ENCODE results near the gene UNC93A. TPM values are rescaled to one million over a fixed set of nuclear protein-coding genes. Genes with fewer than 3 reads are reported as not detected.
"Not testable (repeated sequence)": the region's sequence is repeated elsewhere in the genome, so short reads cannot be mapped to it uniquely, and the experiment has no call there.

UNC93A gene
- total and polyA plus RNA-seq, 7 donors: not detected

DNA sequence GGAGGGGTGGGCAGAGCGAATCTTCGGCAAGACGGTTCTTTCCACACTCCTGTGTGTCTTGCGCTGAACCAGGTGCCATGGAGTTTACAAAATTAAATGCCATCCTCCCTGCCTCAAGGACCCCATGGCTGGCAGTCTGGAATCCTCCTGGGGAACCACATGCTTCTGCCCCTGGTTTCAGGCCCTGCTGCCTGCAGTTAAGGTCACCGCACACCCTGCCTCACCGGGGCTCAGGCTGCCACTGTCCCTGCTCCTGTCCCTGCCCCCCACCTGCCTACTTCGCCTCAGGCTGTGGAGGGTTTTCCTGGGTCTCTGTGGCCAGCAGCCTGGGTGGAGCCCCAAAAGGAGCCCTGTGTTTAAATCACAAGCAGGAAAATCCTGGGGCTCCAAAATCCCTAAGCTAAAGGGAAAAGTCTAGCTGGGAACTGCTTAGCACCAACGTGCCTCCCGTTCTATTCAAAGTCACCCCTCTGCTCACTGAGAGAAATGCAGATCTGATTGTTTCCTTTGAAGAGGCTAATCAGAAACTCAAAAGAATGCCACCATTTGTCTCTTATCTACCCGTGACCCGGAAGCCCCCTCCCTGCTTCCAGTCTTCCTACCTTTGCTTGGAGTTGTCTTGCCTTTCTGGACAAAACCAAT lies 23.2 kb downstream of the UNC93A start:
- DNase-seq (no peak), ATAC-seq (no peak)
- WGBS, 3 donors: 63 to 73% (median 67%) methylated on average over 11 of the region's 11 CpGs

DNA sequence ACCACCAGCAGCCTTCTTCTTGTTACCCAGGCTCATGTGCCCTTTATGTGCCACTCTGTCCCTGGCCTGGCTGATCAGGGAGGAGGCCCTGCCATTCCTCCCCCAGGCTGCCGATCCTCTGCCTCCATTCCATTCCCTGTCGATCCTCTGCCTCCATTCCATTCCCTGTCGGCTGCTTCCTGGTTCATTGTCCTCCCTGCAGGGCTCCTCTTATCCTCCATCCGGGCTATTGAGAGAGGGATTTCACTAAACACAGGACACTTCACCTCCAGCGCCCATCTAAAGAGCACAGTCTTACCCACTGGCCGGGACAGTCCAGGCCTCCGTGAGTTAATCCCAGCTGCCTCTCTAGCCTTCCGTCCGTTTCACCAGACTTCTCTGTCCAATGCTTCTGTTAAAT lies 26.1 kb downstream of the UNC93A start:
- no peak overlapping the region for H3K27ac ChIP-seq
- no peaks in the 10 kb centered on the region for H3K4me1 ChIP-seq
- intact Hi-C loops (cut with DNase I): no loop called here
- DNase-seq: no peak
- TF ChIP-seq, protein P1, sequence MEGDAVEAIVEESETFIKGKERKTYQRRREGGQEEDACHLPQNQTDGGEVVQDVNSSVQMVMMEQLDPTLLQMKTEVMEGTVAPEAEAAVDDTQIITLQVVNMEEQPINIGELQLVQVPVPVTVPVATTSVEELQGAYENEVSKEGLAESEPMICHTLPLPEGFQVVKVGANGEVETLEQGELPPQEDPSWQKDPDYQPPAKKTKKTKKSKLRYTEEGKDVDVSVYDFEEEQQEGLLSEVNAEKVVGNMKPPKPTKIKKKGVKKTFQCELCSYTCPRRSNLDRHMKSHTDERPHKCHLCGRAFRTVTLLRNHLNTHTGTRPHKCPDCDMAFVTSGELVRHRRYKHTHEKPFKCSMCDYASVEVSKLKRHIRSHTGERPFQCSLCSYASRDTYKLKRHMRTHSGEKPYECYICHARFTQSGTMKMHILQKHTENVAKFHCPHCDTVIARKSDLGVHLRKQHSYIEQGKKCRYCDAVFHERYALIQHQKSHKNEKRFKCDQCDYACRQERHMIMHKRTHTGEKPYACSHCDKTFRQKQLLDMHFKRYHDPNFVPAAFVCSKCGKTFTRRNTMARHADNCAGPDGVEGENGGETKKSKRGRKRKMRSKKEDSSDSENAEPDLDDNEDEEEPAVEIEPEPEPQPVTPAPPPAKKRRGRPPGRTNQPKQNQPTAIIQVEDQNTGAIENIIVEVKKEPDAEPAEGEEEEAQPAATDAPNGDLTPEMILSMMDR (IDR thresholded peaks at IDR 0.05): no peak
- no peak overlapping the region for H3K4me3 ChIP-seq
- no peaks in the 10 kb centered on the region for H3K27me3 ChIP-seq (ENCODE audit: insufficient read depth in 3 of 3, low read length in 2 of 3)
- ATAC-seq: no peak
- WGBS, 3 donors: 68 to 69% (median 68%) methylated on average over 9 of the region's 9 CpGs
- no peaks in the 10 kb centered on the region for H3K36me3 ChIP-seq (ENCODE audit: insufficient read depth in 1 of 2, low read depth in 1 of 2)
- H3K9me3 ChIP-seq: no peaks in the 10 kb centered on the region

More for the DNA sequence above, 23.2 kb downstream of the UNC93A start:
- peaks cover 0 to 7% (median 0%) of the 10 kb centered on the region in 3 donors for H3K27me3 ChIP-seq (ENCODE audit: insufficient read depth in 3 of 3, low read length in 2 of 3)
- H3K4me1 ChIP-seq: no peaks in the 10 kb centered on the region
- no peak overlapping the region for H3K27ac ChIP-seq
- H3K9me3 ChIP-seq: no peaks in the 10 kb centered on the region
- TF ChIP-seq, protein P1 (IDR thresholded peaks at IDR 0.05): no peak
- no peaks in the 10 kb centered on the region for H3K36me3 ChIP-seq (ENCODE audit: insufficient read depth in 1 of 2, low read depth in 1 of 2)
- H3K4me3 ChIP-seq: no peak overlapping the region
- intact Hi-C loops (cut with DNase I): no loop called here

DNA sequence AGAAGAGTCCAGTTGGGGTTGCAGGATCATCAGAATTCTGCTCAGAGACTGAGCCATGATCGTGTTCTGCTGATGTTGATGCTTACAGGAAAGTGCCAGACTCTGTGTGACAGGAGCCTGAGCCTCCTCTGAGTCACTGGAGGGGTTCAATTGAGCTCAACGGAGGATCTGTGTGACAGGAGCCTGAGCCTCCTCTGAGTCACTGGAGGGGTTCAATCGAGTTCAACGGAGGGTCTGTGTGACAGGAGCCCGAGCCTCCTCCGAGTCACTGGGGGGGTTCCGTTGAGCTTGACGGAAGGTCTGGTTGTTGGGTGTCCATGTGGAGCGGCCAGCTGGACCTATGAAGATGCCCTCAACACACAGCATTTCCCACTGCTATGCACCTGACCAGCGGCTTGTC lies 27.2 kb downstream of the UNC93A start:
- WGBS, 3 donors: 74 to 94% (median 92%) methylated on average over 9 to 10 of the region's 10 CpGs
- H3K4me1 ChIP-seq; H3K27me3 ChIP-seq (ENCODE audit: insufficient read depth in 3 of 3, low read length in 2 of 3); ATAC-seq; DNase-seq; H3K27ac ChIP-seq; H3K4me3 ChIP-seq; intact Hi-C loops (cut with DNase I); H3K9me3 ChIP-seq; H3K36me3 ChIP-seq (ENCODE audit: insufficient read depth in 1 of 2, low read depth in 1 of 2): not testable (repeated sequence)

DNA sequence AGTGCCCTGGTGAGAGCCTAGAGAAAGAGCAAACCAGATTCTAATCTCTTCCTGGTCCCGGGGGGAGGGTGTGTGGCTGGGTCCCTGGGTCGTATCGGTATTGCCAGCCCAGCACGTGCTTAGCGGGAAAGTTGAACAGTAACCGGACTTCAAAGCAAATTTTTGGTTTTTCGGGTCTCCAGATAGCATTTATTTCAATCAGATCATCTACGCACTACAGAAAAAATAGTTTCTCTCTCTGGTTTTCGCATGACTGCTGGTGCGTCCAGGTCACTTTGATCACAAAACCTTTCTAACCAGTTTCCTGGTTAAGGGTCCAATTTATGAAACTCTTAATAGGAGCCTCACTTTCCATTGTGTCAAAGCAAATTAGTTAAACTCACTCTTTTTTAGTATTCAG lies 27.7 kb downstream of the UNC93A start:
- ATAC-seq; H3K27ac ChIP-seq; H3K27me3 ChIP-seq (ENCODE audit: insufficient read depth in 3 of 3, low read length in 2 of 3); H3K4me1 ChIP-seq; H3K4me3 ChIP-seq; DNase-seq; H3K9me3 ChIP-seq; intact Hi-C loops (cut with DNase I); H3K36me3 ChIP-seq (ENCODE audit: insufficient read depth in 1 of 2, low read depth in 1 of 2): not testable (repeated sequence)
- 53 to 96% (median 92%) methylated on average over 8 to 10 of the region's 10 CpGs for WGBS, 3 donors

DNA sequence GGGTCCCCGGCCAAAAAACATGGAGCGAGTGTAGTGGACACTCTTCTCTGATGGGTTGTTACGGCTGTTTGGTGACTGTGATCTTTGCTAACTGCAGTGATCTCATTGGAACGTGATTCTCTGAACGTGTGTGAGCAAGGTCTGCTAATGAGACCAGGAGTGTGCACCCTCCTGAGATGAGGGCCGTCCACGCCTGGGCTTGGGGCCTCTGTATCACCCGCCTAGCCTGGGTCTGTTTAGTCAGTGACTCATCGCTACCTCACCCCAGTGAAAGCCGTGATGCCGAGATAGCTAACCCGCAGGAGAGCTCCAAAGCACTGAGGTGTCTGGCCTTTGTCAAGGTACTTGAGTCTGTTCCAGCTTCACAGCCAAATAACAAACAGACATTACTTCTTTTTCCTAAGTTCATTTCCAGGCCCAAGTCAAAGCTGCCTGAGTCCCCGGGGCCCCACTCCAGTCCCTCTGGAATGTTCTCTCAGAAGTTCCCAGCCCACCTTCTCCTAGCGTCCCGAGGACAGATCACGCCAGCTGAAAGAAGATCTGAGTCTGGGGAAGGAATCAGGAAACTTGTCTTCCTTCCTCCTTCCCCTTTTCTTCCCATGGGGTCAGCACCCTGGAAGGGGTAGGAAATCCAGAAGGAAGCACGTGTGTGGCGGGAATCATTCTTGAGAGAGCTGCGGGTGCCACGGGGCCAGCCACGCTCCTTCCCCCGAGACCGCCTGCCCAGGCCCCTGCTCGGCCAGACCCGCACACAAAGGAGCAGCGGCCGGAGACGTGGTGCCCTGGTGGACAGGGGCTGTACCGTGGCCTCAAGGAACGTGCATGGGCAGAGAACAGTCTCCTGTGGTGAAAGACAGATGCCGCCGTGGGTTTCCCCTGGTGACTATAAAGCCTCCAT lies 29.0 kb downstream of the UNC93A start:
- H3K4me1 ChIP-seq; H3K36me3 ChIP-seq (ENCODE audit: insufficient read depth in 1 of 2, low read depth in 1 of 2); H3K9me3 ChIP-seq; H3K27me3 ChIP-seq (ENCODE audit: insufficient read depth in 3 of 3, low read length in 2 of 3); DNase-seq; intact Hi-C loops (cut with DNase I); H3K4me3 ChIP-seq; H3K27ac ChIP-seq; ATAC-seq: not testable (repeated sequence)
- WGBS, 3 donors: 74 to 76% methylated on average over 26 to 30 of the region's 32 CpGs; no CpG with 5 or more reads in 1 of the 3 donors

DNA sequence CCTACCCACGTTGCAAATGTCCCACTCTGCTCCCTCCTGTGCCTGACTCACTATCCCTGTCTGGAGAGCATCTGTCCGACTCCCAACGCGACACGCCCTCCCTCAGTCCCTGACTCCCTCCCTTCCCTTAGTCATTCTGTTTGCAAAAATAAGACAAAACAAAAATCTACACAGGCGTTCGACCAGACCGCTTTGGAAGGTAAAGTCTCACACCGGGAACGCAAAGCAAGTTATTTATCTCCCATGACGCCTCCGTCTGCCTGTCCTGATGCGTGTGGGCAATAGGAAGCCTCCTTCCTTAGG lies 29.6 kb downstream of the UNC93A start:
- H3K9me3 ChIP-seq; H3K27ac ChIP-seq; DNase-seq; ATAC-seq; H3K27me3 ChIP-seq (ENCODE audit: insufficient read depth in 3 of 3, low read length in 2 of 3); intact Hi-C loops (cut with DNase I); H3K4me1 ChIP-seq; H3K4me3 ChIP-seq; H3K36me3 ChIP-seq (ENCODE audit: insufficient read depth in 1 of 2, low read depth in 1 of 2): not testable (repeated sequence)
- WGBS, 3 donors: 71 to 82% methylated on average over 11 to 13 of the region's 13 CpGs; no CpG with 5 or more reads in 1 of the 3 donors

DNA sequence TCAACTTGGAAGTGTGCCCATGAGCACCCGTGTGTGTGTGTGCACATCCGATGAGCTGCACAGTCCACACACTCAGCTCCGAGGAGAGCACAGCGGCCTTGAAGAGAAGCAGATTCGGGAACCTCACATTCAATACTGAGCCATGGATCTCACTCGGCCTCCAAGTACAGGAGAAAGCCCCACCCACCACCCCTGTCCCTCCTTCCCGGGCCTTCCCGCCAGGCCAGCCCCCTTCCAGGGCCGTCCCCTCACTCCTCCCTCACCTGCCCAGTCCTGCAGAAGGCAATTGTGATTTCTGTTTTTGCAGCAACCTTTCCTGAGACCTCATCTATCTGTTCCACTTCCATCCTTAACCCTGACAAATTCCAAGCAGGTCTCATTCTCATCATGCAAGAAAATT lies 30.1 kb downstream of the UNC93A start:
- H3K36me3 ChIP-seq (ENCODE audit: insufficient read depth in 1 of 2, low read depth in 1 of 2); H3K27ac ChIP-seq; H3K9me3 ChIP-seq; H3K27me3 ChIP-seq (ENCODE audit: insufficient read depth in 3 of 3, low read length in 2 of 3); ATAC-seq; intact Hi-C loops (cut with DNase I); H3K4me1 ChIP-seq; H3K4me3 ChIP-seq; DNase-seq: not testable (repeated sequence)
- 69 to 78% (median 78%) methylated on average over 5 to 8 of the region's 9 CpGs for WGBS, 3 donors
